Natural killer cell (primary cell): ENCODE data around the gene KIF21B. TPM values are rescaled to one million over a fixed set of nuclear protein-coding genes. Genes with fewer than 3 reads are reported as not detected.

Source experiments
- ATAC-seq, 3 donors: fragments of 150-1000 bp in 2 of 3; fragments of 200-7000 bp in 1 of 3; cut with Tn5 transposase; 1 replicate in 1 of 3; 2 replicates in 2 of 3; pipeline ENCODE4 v1.10.0; 2021; ENCODE audit warnings: mild to moderate bottlenecking in 2 of 3, moderate library complexity in 2 of 3
- DNase-seq, 2 donors: peaks; one replicate each; pipeline versions ENCODE4 v3.0.0 to v3.0.0-alpha.2; 2013 to 2021; ENCODE audit warnings: mixed read lengths in 1 of 2
- H3K27ac ChIP-seq: one replicate; pipeline ENCODE4 v1.5.1; 2013; ENCODE audit warnings: mild to moderate bottlenecking, low read length
- H3K27me3 ChIP-seq: one replicate; pipeline ENCODE4 v1.6.1; 2013; ENCODE audit warnings: low read length; ENCODE audit not compliant: control insufficient read depth, insufficient read depth
- H3K36me3 ChIP-seq: one replicate; pipeline ENCODE4 v1.6.1; 2013; ENCODE audit warnings: low read length; ENCODE audit not compliant: control insufficient read depth, insufficient read depth
- H3K4me1 ChIP-seq: one replicate; pipeline ENCODE4 v1.6.1; 2013; ENCODE audit warnings: low read length; ENCODE audit not compliant: control insufficient read depth, insufficient read depth
- H3K4me3 ChIP-seq: one replicate; pipeline ENCODE4 v1.5.1; 2013; ENCODE audit warnings: low read length
- H3K9me3 ChIP-seq: one replicate; pipeline ENCODE4 v1.6.1; 2013; ENCODE audit warnings: low read length; ENCODE audit not compliant: control insufficient read depth, insufficient read depth
- H3K27ac Mint-ChIP-seq, 2 donors: one replicate each; pipeline ENCODE4 v1.8.0; 2022; ENCODE audit warnings: mild to moderate bottlenecking in 2 of 2, mixed read lengths in 2 of 2, moderate library complexity in 1 of 2
- H3K27me3 Mint-ChIP-seq, 2 donors: one replicate each; pipeline ENCODE4 v1.8.0; 2022; ENCODE audit warnings: low read depth in 2 of 2, mixed read lengths in 2 of 2
- H3K36me3 Mint-ChIP-seq: one replicate; pipeline ENCODE4 v1.8.0; 2022; ENCODE audit warnings: mixed read lengths
- H3K4me1 Mint-ChIP-seq, 2 donors: one replicate each; pipeline ENCODE4 v1.8.0; 2022; ENCODE audit warnings: mixed read lengths in 2 of 2
- H3K4me3 Mint-ChIP-seq: one replicate; pipeline ENCODE4 v1.8.0; 2022; ENCODE audit warnings: mild to moderate bottlenecking, moderate library complexity, mixed read lengths
- H3K9me3 Mint-ChIP-seq, 2 donors: one replicate each; pipeline ENCODE4 v1.8.0; 2022; ENCODE audit warnings: mixed read lengths in 2 of 2
- WGBS: methylation state at CpG from one replicate; pipeline ENCODE4 v1.1.7; 2013; ENCODE audit warnings: missing lambda C conversion rate; ENCODE audit not compliant: insufficient coverage; 5-methylcytosine and 5-hydroxymethylcytosine counted together
- intact Hi-C: fragments of 100-400 bp; cut with micrococcal nuclease; formaldehyde crosslinking; loops from one replicate; pipeline ENCODE4 v1.14.2; 2022
- total RNA-seq, 4 donors: library from RNA; stranded (reverse); fragments of 120-200 nt in 1 of 4; gene quantifications; one replicate each; pipeline versions ENCODE4 v1.2.3 to v1.2.4, GENCODE V29; 2013 to 2022
- TF ChIP-seq, protein P1 (sequence below): fragments of 200-600 bp; IDR thresholded peaks from one replicate; pipeline ENCODE4 v1.8.0; 2022; ENCODE audit warnings: antibody characterized with exemption

KIF21B gene
- total RNA-seq, 3 donors from 2014 or later (not counting 1 experiment from before 2014, with no cell fraction given) = 102 to 129 (median 126) TPM

DNA sequence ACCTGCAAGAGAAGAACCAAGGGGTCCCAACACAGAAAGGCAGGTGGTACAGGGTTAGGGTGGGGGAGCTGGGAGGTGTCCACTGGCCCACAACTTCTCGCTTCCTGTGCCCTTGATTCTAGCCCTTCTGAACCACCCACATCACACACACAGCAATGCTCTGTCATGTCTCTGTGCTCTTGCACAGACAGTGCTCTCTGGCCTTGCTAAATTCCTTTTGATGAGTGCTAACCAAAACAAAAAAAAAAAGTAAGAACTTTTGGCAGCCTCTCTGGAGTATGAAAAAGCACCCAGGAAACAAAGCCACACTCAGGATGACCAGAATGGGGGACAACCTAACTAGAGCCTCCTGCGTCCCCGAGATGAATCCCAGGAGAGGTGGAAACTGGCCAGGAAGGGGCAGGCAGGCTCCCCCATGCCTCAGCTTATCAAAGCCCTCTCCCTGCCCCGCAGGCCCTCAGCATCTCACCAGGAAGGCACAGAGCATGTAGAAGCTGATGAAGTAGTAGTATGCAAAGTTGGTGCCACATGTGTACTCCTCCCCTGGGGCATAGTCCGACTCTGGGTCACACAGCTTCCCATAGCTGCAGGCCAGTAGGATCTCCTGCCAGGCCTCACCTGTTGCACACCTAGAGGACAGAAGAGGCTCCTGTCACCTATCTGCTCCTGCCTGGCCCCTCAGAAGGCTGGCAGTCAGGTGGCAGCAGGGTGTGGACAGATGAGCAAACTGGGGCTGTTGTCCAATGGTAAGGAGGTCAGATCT is 27.2 kb upstream of the KIF21B start:
- H3K27me3 Mint-ChIP-seq = peaks cover 0 to 2% of the 10 kb centered on the region in 2 donors
- H3K27ac ChIP-seq = no peak overlapping the region
- no peaks in the 10 kb centered on the region for H3K9me3 ChIP-seq
- H3K4me3 ChIP-seq = no peak overlapping the region
- H3K27ac Mint-ChIP-seq = no peak overlapping the region
- H3K4me3 Mint-ChIP-seq = no peak overlapping the region
- intact Hi-C loops = no loop called here
- H3K4me1 Mint-ChIP-seq = peaks cover 0 to 4% of the 10 kb centered on the region in 2 donors
- H3K36me3 Mint-ChIP-seq = no peaks in the 10 kb centered on the region
- ATAC-seq (peak in 1 of 3 donors; percentile 9), DNase-seq (no peak)
- H3K27me3 ChIP-seq = no peaks in the 10 kb centered on the region
- H3K36me3 ChIP-seq = no peaks in the 10 kb centered on the region
- H3K9me3 Mint-ChIP-seq = no peaks in the 10 kb centered on the region
- WGBS = 61% methylated on average over 5 of the region's 5 CpGs
- TF ChIP-seq, protein P1, sequence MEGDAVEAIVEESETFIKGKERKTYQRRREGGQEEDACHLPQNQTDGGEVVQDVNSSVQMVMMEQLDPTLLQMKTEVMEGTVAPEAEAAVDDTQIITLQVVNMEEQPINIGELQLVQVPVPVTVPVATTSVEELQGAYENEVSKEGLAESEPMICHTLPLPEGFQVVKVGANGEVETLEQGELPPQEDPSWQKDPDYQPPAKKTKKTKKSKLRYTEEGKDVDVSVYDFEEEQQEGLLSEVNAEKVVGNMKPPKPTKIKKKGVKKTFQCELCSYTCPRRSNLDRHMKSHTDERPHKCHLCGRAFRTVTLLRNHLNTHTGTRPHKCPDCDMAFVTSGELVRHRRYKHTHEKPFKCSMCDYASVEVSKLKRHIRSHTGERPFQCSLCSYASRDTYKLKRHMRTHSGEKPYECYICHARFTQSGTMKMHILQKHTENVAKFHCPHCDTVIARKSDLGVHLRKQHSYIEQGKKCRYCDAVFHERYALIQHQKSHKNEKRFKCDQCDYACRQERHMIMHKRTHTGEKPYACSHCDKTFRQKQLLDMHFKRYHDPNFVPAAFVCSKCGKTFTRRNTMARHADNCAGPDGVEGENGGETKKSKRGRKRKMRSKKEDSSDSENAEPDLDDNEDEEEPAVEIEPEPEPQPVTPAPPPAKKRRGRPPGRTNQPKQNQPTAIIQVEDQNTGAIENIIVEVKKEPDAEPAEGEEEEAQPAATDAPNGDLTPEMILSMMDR = no peak
- peaks cover 3% of the 10 kb centered on the region for H3K4me1 ChIP-seq

DNA sequence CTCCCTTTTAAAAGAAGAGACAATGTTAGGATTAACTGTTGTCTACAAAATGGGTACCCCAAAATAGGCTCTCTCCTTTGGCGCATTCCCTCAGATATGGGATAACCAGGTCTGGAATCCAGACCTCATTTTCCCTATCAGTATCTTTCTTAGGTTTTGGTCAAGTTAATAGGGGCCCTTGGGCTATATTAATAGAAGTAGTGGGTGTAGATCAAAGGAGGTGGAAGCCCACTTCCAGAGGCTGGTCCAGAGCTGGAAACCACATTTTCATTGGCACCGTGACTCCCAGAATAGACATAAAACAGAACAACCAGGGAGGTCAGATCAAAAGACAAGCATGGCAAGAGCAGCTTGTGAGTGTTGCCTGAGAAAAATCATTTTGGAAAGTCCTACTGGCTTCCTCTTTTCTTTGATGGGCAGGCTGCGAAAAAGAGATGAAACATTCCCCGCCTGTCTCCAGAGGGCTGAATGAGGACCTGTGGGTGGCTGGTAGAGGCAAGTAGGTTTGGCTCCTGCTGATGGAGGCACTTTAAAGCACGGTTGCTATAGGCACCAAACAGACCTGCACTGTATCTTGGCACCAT is 25.8 kb upstream of the KIF21B start:
- Histone ChIP-seq H3K9me3 (no peaks in the 10 kb centered on the region), H3K4me3 (no peak overlapping the region), H3K4me1 (peaks cover 3% of the 10 kb centered on the region), H3K36me3 (no peaks in the 10 kb centered on the region), H3K27me3 (no peaks in the 10 kb centered on the region), H3K27ac (no peak overlapping the region)
- Mint-ChIP-seq H3K4me1 (peaks cover 0 to 4% of the 10 kb centered on the region in 2 donors), H3K36me3 (no peaks in the 10 kb centered on the region), H3K27ac (no peak overlapping the region), H3K4me3 (no peak overlapping the region), H3K9me3 (no peaks in the 10 kb centered on the region), H3K27me3 (peaks cover 0 to 6% of the 10 kb centered on the region in 2 donors)
- TF ChIP-seq, protein P1 = no peak
- WGBS = 54% methylated on average over 3 of the region's 5 CpGs
- ATAC-seq (no peak), DNase-seq (no peak)
- intact Hi-C loops = no loop called here

DNA sequence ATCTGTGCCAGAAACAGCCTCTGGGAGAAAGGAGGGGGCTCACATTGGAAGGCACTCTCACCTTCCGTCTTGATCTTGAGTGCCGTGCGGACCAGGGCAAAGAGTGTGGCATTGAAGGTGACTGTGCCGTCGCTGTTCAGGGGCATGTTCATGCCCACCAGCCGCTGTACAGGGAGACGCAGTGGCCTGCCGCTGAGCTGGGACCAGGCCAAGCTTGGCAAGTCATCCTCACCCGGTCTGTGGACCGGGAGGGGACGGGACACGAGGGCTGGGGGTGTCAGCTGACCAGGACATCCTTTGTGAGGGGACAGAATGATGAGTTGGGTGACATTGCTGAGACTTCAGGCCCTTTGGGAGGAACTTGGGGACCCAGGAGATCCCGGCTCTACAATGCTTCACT is 25.0 kb upstream of the KIF21B start:
- no peaks in the 10 kb centered on the region for H3K27me3 ChIP-seq
- peaks cover 0 to 6% of the 10 kb centered on the region in 2 donors for H3K27me3 Mint-ChIP-seq
- no peak overlapping the region for H3K4me3 ChIP-seq
- H3K36me3 Mint-ChIP-seq = no peaks in the 10 kb centered on the region
- no peak overlapping the region for H3K4me3 Mint-ChIP-seq
- H3K36me3 ChIP-seq = no peaks in the 10 kb centered on the region
- H3K9me3 Mint-ChIP-seq = no peaks in the 10 kb centered on the region
- peaks cover 0 to 4% of the 10 kb centered on the region in 2 donors for H3K4me1 Mint-ChIP-seq
- TF ChIP-seq, protein P1 = no peak
- intact Hi-C loops = no loop called here
- no peak overlapping the region for H3K27ac Mint-ChIP-seq
- H3K9me3 ChIP-seq = no peaks in the 10 kb centered on the region
- WGBS = 93% methylated on average over 13 of the region's 13 CpGs
- no peak for ATAC-seq
- peaks cover 3% of the 10 kb centered on the region for H3K4me1 ChIP-seq
- no peak overlapping the region for H3K27ac ChIP-seq
- no peak for DNase-seq
